BE2C (cell line): ENCODE measurements around the gene GARIN5B.

Experiments
- DNase-seq: peaks from one replicate; pipeline ENCODE4 v3.0.0-alpha.2; 2020
- H3K27me3 ChIP-seq: fragments of 250-450 bp; sonication (Bioruptor Pico); 2 replicates; pipeline ENCODE4 v1.5.1; 2020; ENCODE audit warnings: mild to moderate bottlenecking
- H3K36me3 ChIP-seq: fragments of 250-450 bp; sonication (Bioruptor Pico); 2 replicates; pipeline ENCODE4 v1.5.1; 2020; ENCODE audit warnings: mild to moderate bottlenecking
- H3K4me1 ChIP-seq: fragments of 250-450 bp; sonication (Bioruptor Pico); 2 replicates; pipeline ENCODE4 v1.5.1; 2020
- H3K4me3 ChIP-seq: 2 replicates; pipeline ENCODE4 v1.5.1; 2011; ENCODE audit warnings: low read depth, low read length
- H3K9me3 ChIP-seq: fragments of 250-450 bp; sonication (Bioruptor Pico); 2 replicates; pipeline ENCODE4 v1.5.1; 2020
- CTCF ChIP-seq: IDR thresholded peaks from 2 replicates; pipeline ENCODE4 v1.5.1; 2012; ENCODE audit warnings: mild to moderate bottlenecking, low read depth, low read length

Gene GARIN5B

DNA sequence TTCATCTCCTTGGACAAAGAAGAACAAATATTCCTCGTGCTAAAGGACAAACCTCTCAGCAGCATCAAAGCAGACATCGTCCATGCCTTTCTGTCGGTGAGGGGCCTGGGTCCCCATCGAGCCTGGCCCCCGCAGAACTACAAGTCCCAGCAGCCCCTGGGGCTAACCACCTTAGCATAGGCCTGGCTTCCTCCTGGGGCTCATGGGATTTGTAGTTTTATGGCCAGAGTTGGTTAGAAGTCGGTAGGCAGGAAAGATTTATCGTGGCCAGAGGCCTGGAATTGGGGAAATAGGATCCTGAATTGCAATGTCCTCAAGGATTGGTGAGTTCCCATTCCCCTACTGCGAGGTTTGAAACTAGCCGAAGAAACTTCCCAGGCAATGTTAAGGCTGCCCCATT is 57.6 kb downstream of the GARIN5B start:
- Histone ChIP-seq H3K36me3 (peaks cover 39% of the 10 kb centered on the region), H3K27me3 (no peaks in the 10 kb centered on the region), H3K9me3 (no peaks in the 10 kb centered on the region), H3K4me1 (no peaks in the 10 kb centered on the region; the same call in 1 of the 2 replicates), H3K4me3 (no peak overlapping the region)
- no peak for TF ChIP-seq CTCF
- DNase-seq: peak; percentile 66

DNA sequence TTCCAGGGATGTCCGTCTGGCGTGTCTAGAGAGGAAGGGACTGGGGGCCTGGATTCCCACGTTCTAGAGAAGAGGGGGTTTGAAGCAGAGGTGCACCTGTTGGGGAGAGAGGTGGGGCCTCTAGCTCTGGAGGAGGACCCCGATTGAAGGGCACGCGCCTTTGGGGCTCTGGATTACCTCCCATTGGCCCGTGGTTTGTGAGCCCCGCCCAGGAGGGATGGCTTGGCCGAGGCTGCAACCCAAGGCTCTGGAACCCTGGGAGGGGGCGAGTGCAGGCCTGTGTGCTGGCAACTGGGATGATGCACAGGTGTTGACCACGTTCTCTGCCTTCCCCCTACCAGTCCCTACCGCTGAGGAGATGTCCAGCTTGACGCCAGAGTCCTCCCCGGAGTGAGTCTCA is 58.1 kb downstream of the GARIN5B start:
- no peak for DNase-seq
- no peak for TF ChIP-seq CTCF
- Histone ChIP-seq H3K4me1 (no peaks in the 10 kb centered on the region; the same call in 1 of the 2 replicates), H3K9me3 (no peaks in the 10 kb centered on the region), H3K36me3 (peaks cover 39% of the 10 kb centered on the region), H3K4me3 (no peak overlapping the region), H3K27me3 (no peaks in the 10 kb centered on the region)
